ENCODE data around the gene TMC6.

DNA sequence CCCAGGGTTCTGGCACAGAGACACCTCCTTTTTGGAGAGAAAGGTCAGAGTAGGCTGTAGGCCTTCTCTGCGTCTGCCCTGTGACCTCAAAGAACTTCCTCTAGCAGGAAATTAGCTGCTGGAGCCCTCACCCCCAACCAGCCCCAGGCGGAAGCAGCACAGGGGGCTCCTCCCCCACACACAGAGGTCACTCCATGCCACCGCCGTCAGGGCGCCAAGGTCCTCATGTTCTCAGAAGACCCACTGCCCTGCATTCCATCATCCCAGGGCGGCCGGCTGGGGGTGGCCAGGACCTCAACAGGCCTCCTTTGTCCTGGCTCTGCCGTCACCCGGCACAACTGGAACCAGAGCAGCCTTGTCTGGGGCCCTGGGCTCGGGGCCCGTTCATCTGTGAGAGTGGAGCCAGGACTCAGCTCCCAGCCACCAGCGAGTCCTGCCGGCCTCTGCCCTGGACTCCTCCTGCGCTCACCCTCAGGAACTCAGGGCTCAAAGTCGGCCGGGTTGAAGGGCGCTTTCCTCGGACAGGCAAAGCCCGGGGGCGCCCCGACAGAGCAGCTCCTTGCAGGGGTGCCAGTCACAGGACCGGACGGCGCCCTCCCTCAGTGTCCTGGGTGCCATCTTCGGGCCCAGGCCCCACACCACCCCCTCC, 1.2 kb downstream of the TMC6 start:
- no peak for TF ChIP-seq EZH2phosphoT487 (IDR thresholded peaks at IDR 0.05)
- no peak for TF ChIP-seq EZH2 (IDR thresholded peaks at IDR 0.05)

Measured in neural progenitor cell (in vitro differentiated cells).